DOHH2 (cell line): ENCODE measurements around the gene SMURF1.

Experiments
- H3F3A ChIP-seq: fragments of 200-600 bp; sonication (generic), shearing (Covaris generic); 2 replicates; pipeline ENCODE4 v1.6.0; 2016; ENCODE audit warnings: antibody characterized with exemption, mild to moderate bottlenecking; ENCODE audit not compliant: control insufficient read depth, insufficient read depth
- H3K27ac ChIP-seq: fragments of 200-600 bp; sonication (generic); 2 replicates; pipeline ENCODE4 v1.5.1; 2014; ENCODE audit warnings: low read depth, mild to moderate bottlenecking, low read length, moderate library complexity
- H3K27me3 ChIP-seq: fragments of 200-600 bp; sonication (generic); 2 replicates; pipeline ENCODE4 v1.6.1; 2014; ENCODE audit warnings: mild to moderate bottlenecking, low read length, mixed read lengths; ENCODE audit not compliant: control insufficient read depth
- H3K36me3 ChIP-seq: fragments of 200-600 bp; sonication (generic); 2 replicates; pipeline ENCODE4 v1.6.1; 2014; ENCODE audit warnings: mild to moderate bottlenecking, low read length, moderate library complexity, mixed read lengths; ENCODE audit not compliant: control insufficient read depth
- H3K4me1 ChIP-seq: fragments of 200-600 bp; sonication (generic); 2 replicates; pipeline ENCODE4 v1.6.1; 2014; ENCODE audit warnings: mild to moderate bottlenecking, low read length, mixed read lengths; ENCODE audit not compliant: control insufficient read depth
- H3K4me2 ChIP-seq: fragments of 200-600 bp; sonication (generic); 2 replicates; pipeline ENCODE4 v1.6.0; 2014; ENCODE audit warnings: mild to moderate bottlenecking, low read length, moderate library complexity
- H3K4me3 ChIP-seq: fragments of 200-600 bp; sonication (generic); 2 replicates; pipeline ENCODE4 v1.5.1; 2014; ENCODE audit warnings: mild to moderate bottlenecking, low read length, mixed read lengths
- H3K79me2 ChIP-seq: fragments of 200-600 bp; sonication (generic); 2 replicates; pipeline ENCODE4 v1.6.1; 2014; ENCODE audit warnings: mild to moderate bottlenecking, low read length, mixed read lengths; ENCODE audit not compliant: control insufficient read depth
- H3K9me2 ChIP-seq: fragments of 200-600 bp; sonication (generic); replicated peaks from 2 replicates; pipeline ENCODE4 v1.6.1; 2014; ENCODE audit warnings: mild to moderate bottlenecking, low read length, mixed read lengths; ENCODE audit not compliant: control insufficient read depth
- H3K9me3 ChIP-seq: fragments of 200-600 bp; sonication (generic); 2 replicates; pipeline ENCODE4 v1.6.1; 2014; ENCODE audit warnings: antibody characterized with exemption, low read length, mixed read lengths; ENCODE audit not compliant: control insufficient read depth, insufficient read depth
- H4K20me1 ChIP-seq: fragments of 200-600 bp; sonication (generic); 2 replicates; pipeline ENCODE4 v1.6.0; 2014; ENCODE audit warnings: low read depth, mild to moderate bottlenecking, antibody characterized with exemption, low read length, moderate library complexity; ENCODE audit not compliant: control insufficient read depth, insufficient read depth
- CTCF ChIP-seq: fragments of 200-600 bp; sonication (generic); IDR thresholded peaks from one replicate; pipeline ENCODE4 v1.5.1; 2014; ENCODE audit warnings: antibody characterized with exemption, mild to moderate bottlenecking, low read depth, low read length; ENCODE audit not compliant: poor library complexity, severe bottlenecking
- EZH2phosphoT487 ChIP-seq: fragments of 200-600 bp; sonication (generic); IDR thresholded peaks from 2 replicates; pipeline ENCODE4 v1.6.1; 2017; ENCODE audit warnings: borderline replicate concordance, mild to moderate bottlenecking, antibody characterized with exemption, low read length, moderate library complexity, mixed read lengths

The SMURF1 gene

DNA sequence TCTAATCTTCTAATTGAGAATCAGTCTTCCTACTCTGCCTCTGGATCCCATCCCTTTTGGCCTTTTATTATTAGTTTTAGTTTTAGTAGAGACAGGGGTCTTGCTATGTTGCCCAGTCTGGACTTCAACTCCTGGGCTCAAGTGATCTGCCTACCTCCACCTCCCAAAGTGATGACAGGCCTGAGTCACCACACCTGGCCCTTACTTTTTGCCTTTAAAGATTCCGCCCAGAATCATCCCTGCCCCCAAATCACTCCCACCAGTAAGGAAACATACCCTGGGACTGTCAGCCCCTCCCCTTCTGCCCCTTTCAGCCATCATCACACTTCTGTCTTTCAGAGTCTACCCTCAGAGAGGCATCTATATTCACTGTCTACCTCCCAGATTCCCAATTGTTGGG, 45.3 kb upstream of the SMURF1 start:
- Histone ChIP-seq H3K9me2 (no peaks in the 10 kb centered on the region), H3K79me2 (no peaks in the 10 kb centered on the region), H3K4me1 (peaks cover 7% of the 10 kb centered on the region), H3K4me3 (no peak overlapping the region), H3K36me3 (no peaks in the 10 kb centered on the region), H3K4me2 (no peak overlapping the region), H3K9me3 (no peaks in the 10 kb centered on the region), H3F3A (no peaks in the 10 kb centered on the region), H3K27ac (no peak overlapping the region), H4K20me1 (no peaks in the 10 kb centered on the region), H3K27me3 (0 out of 2 replicates have a peak, but pooled peaks cover 7% of the 10 kb centered on the region)
- TF ChIP-seq EZH2phosphoT487: no peak
- TF ChIP-seq CTCF: no peak

- TF ChIP-seq EZH2phosphoT487 (no peak), CTCF (no peak)
- Histone ChIP-seq H3K27ac (no peak overlapping the region), H3K4me1 (peaks cover 7% of the 10 kb centered on the region), H3K27me3 (0 out of 2 replicates have a peak, but pooled peaks cover 6% of the 10 kb centered on the region), H3K36me3 (no peaks in the 10 kb centered on the region), H3K9me3 (no peaks in the 10 kb centered on the region), H3K79me2 (no peaks in the 10 kb centered on the region), H4K20me1 (no peaks in the 10 kb centered on the region), H3K4me2 (no peak overlapping the region), H3K4me3 (no peak overlapping the region), H3F3A (no peaks in the 10 kb centered on the region), H3K9me2 (no peaks in the 10 kb centered on the region)
Observed at GRCh38 chr7:99188221-99188620, 44.3 kb upstream of the SMURF1 start.

DNA sequence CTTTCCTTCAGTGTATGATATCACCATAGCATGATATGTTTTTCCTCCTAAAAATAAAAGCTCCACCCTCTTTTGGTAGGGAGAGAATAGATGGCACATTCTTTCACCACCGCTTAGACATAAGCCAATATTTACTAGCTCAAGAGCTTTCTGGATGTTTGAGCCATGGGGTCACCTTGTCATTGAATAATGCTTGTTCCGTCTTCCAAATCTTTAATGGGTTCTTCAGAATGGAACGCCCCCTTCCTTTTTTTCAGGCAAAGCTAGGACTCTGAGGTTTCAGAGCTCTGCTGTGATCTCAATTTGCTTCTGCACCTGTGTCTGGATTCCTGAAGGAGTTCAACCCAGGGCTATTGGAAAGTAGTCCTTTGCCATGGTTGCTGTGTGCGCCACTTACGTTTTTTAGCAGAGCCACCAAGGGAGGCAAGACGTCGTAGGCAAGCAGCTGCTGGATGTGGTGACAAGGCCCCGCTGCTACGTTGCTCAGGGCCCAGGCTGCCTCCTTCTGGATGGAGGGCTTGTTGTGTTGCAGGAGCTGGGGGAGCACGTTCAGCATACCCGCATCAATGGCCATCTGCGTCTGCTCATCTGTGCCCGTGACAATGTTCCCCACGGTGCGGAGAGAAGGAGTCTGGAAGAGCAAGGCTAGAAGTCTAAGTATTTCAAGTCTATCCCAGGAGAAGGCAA, 40.8 kb upstream of the SMURF1 start:
- H3K9me3 ChIP-seq: no peaks in the 10 kb centered on the region
- no peak overlapping the region for H3K4me2 ChIP-seq
- no peak overlapping the region for H3K4me3 ChIP-seq
- no peaks in the 10 kb centered on the region for H3K36me3 ChIP-seq
- H3K27ac ChIP-seq: no peak overlapping the region
- H3K4me1 ChIP-seq: no peaks in the 10 kb centered on the region
- H3K79me2 ChIP-seq: no peaks in the 10 kb centered on the region
- 0 out of 2 replicates have a peak, but pooled peaks cover 3% of the 10 kb centered on the region for H3K27me3 ChIP-seq
- no peaks in the 10 kb centered on the region for H4K20me1 ChIP-seq
- H3K9me2 ChIP-seq: no peaks in the 10 kb centered on the region
- TF ChIP-seq EZH2phosphoT487 (no peak), CTCF (no peak)
- H3F3A ChIP-seq: no peaks in the 10 kb centered on the region
